ENCODE results near the gene LRRTM1.
A peak's percentile ranks its signal among the peaks of the same experiment; 100 is the strongest.

LRRTM1 gene

DNA sequence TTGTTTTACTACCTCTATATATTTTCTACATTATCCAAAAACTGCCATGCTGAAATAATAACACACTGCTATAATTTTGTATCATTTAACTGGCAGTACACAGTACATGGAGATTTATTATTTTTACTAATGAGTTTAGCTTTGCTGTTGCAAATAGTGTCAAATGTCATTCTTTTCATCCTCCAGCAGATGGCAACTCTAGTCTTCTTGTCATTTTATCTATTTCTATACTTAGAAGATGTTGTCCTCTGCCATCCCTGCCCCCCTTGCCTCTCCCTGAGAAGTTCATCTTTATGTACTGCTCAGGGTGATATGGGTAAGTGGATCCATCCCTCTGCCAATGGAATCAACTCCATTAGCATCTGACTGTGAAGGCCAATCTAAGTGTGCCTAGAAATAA, 21.7 kb upstream of the LRRTM1 start:
- TF ChIP-seq, protein P1, sequence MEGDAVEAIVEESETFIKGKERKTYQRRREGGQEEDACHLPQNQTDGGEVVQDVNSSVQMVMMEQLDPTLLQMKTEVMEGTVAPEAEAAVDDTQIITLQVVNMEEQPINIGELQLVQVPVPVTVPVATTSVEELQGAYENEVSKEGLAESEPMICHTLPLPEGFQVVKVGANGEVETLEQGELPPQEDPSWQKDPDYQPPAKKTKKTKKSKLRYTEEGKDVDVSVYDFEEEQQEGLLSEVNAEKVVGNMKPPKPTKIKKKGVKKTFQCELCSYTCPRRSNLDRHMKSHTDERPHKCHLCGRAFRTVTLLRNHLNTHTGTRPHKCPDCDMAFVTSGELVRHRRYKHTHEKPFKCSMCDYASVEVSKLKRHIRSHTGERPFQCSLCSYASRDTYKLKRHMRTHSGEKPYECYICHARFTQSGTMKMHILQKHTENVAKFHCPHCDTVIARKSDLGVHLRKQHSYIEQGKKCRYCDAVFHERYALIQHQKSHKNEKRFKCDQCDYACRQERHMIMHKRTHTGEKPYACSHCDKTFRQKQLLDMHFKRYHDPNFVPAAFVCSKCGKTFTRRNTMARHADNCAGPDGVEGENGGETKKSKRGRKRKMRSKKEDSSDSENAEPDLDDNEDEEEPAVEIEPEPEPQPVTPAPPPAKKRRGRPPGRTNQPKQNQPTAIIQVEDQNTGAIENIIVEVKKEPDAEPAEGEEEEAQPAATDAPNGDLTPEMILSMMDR (conservative IDR thresholded peaks at IDR 0.05; ENCODE audit: control insufficient read depth, insufficient read depth, low read depth, low read length), result peak; percentile 31
- DNase-seq (ENCODE audit: low read depth), result peak; percentile 47
- H3K4me3 ChIP-seq (ENCODE audit: control insufficient read depth, low read depth, low read length), result no peak overlapping the region

DNA sequence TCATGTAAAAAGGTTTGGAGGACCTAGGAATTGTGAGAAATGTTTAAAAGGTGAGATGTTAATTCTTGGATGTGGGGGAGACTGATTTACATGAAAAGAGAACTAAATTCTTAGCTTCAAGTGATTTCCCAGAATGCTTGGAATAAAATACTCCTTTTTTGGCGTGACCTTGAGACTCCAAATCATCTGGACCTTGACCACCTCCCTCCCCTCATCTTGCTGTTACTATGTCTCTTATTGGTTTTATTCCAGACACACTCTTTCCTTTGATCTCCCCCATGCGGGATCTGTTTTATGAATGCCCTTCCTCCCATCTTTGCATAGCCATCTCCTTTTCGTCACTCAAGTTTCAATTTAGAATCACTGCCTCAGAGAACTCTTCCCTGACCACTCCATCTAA, 20.0 kb upstream of the LRRTM1 start:
- TF ChIP-seq, protein P1 (conservative IDR thresholded peaks at IDR 0.05; ENCODE audit: control insufficient read depth, insufficient read depth, low read depth, low read length), result no peak
- no peak overlapping the region for H3K4me3 ChIP-seq (ENCODE audit: control insufficient read depth, low read depth, low read length)
- DNase-seq (ENCODE audit: low read depth), result no peak

DNA sequence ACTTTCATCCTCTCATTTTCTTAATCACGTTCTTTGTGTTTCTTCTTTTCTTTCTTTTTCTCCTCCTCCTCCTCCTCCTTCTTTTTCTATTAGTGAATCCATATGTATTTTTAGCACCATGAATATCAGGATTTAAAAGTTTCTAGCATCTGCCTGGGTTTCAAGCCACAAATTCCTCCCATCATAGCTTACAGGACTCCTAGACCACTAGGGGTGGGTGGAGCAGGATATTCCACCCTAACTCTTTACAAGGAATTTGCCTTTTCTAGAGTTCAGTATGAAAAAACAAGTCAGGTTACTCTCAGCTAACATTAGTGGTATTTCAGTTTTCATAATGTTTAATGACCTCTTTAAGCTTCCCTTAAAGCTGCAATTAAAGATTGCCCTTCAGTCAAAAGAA, 19.1 kb upstream of the LRRTM1 start:
- no peak for DNase-seq (ENCODE audit: low read depth)
- no peak overlapping the region for H3K4me3 ChIP-seq (ENCODE audit: control insufficient read depth, low read depth, low read length)
- TF ChIP-seq, protein P1 (conservative IDR thresholded peaks at IDR 0.05; ENCODE audit: control insufficient read depth, insufficient read depth, low read depth, low read length), result no peak

DNA sequence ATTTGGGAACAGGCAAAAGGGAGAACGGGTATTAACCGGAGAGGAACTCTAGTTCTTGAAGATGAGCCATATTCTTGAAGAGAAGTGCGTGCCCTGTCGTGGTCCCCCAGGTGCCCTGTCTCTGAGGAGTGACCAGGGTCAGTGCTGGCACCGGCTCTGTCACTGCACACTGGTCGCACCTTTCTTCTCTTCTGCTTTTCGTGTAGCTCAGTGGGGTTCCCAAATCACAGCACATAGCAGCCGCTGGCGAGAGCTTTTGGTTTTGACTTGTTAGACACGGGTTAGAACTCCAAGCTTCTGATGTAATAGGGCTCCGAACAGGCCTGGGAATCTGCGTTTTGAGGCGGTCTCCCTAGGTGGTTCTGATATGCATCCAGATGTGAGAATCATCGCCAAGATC, 18.4 kb upstream of the LRRTM1 start:
- no peak overlapping the region for H3K4me3 ChIP-seq (ENCODE audit: control insufficient read depth, low read depth, low read length)
- DNase-seq (ENCODE audit: low read depth), result no peak
- TF ChIP-seq, protein P1 (conservative IDR thresholded peaks at IDR 0.05; ENCODE audit: control insufficient read depth, insufficient read depth, low read depth, low read length), result no peak

DNA sequence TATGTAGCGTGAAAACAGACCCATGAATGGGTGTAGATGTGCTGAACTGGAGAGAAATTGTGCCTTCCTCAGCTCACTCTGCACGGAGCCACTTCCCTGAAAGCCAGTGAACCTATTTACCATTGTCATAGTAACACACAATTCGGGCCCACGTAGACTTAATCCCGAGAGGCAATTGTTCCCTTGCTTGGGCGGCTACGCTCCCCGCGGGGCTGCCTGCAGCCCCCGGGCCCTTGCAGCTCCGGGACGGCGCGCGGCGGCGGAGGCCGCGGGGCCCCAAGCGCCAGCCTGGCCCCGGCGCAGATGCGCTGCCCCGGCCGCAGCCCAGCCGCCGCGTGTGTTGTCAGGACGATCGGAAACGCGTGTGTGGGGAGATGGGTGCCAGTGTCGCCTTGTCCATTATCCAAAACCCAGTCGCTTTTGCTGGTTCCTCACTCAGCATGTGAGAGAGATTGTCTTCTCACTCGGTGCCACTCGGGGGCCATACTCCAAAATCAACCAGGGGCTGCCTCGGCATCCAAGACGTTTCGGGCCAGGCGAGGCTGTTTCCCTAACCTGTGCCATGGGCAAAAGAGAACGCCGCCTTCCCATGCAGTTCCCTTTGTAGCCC, 17.9 kb upstream of the LRRTM1 start:
- no peak for DNase-seq (ENCODE audit: low read depth)
- H3K4me3 ChIP-seq (ENCODE audit: control insufficient read depth, low read depth, low read length), result no peak overlapping the region
- TF ChIP-seq, protein P1 (conservative IDR thresholded peaks at IDR 0.05; ENCODE audit: control insufficient read depth, insufficient read depth, low read depth, low read length), result no peak

DNA sequence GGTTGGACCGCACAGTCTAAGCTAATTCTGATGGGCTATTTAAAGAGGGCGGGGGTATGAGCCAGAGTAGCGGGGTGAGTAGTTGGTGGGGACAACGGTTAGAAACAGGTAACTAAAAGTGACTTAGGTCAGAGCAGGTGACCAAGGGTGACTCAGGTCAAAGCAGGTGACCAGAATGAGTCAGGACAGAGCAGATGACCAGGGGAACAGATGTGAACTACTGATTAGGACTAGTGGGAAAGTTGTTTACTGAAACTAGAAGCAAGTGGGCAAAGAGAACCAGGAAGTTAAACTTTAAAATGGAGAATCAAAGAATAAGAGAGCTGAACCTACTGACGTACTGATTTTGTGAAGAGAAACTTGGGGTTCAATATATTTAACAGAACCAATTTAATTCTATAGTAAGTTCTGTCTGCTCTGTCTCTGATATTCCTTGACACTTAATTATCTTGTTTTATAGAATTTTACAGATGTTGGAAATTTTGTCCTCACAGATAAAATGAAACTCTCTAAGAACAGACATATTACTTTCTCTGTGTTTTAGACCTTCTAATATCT, 7.8 kb upstream of the LRRTM1 start:
- H3K4me3 ChIP-seq (ENCODE audit: control insufficient read depth, low read depth, low read length), result no peak overlapping the region
- no peak for DNase-seq (ENCODE audit: low read depth)
- TF ChIP-seq, protein P1 (conservative IDR thresholded peaks at IDR 0.05; ENCODE audit: control insufficient read depth, insufficient read depth, low read depth, low read length), result no peak
